H9 (cell line): ENCODE data around the gene LIN28B. TPM values are rescaled to one million over a fixed set of nuclear protein-coding genes. Genes with fewer than 3 reads are reported as not detected.

ENCODE experiments used
- DNase-seq: peaks from one replicate; pipeline ENCODE4 v3.0.0-alpha.2; 2017
- H2AFZ ChIP-seq: one replicate; pipeline ENCODE4 v1.6.1; 2013; ENCODE audit warnings: mild to moderate bottlenecking, low read length, control low read depth, moderate library complexity
- H2AK5ac ChIP-seq: 2 replicates; pipeline ENCODE4 v1.6.1; 2013; ENCODE audit warnings: low read length, control low read depth, mixed read lengths; ENCODE audit not compliant: insufficient read length
- H2BK120ac ChIP-seq: one replicate; pipeline ENCODE4 v1.6.1; 2013; ENCODE audit warnings: low read depth, mild to moderate bottlenecking, low read length, control low read depth, inconsistent platforms; ENCODE audit not compliant: poor library complexity, severe bottlenecking
- H2BK12ac ChIP-seq: 2 replicates; pipeline ENCODE4 v1.6.1; 2013; ENCODE audit warnings: low read length, control low read depth, mixed read lengths, low read depth; ENCODE audit not compliant: insufficient read length
- H2BK15ac ChIP-seq: 2 replicates; pipeline ENCODE4 v1.6.1; 2013; ENCODE audit warnings: low read depth, low read length, control low read depth
- H2BK20ac ChIP-seq: one replicate; pipeline ENCODE4 v1.6.1; 2013; ENCODE audit warnings: low read depth, mild to moderate bottlenecking, low read length, control low read depth, inconsistent platforms; ENCODE audit not compliant: poor library complexity, severe bottlenecking
- H2BK5ac ChIP-seq: 2 replicates; pipeline ENCODE4 v1.6.1; 2013; ENCODE audit warnings: low read length, control low read depth, mixed read lengths; ENCODE audit not compliant: insufficient read length
- H3K14ac ChIP-seq: 2 replicates; pipeline ENCODE4 v1.6.1; 2013; ENCODE audit warnings: low read length, control low read depth; ENCODE audit not compliant: insufficient read depth
- H3K18ac ChIP-seq: 2 replicates; pipeline ENCODE4 v1.6.1; 2013; ENCODE audit warnings: low read depth, mild to moderate bottlenecking, mixed read lengths, low read length, control low read depth; ENCODE audit not compliant: insufficient read length
- H3K23ac ChIP-seq: 2 replicates; pipeline ENCODE4 v1.6.1; 2013; ENCODE audit warnings: low read length, control low read depth, mixed read lengths, low read depth; ENCODE audit not compliant: insufficient read length
- H3K23me2 ChIP-seq: 2 replicates; pipeline ENCODE4 v1.6.1; 2013; ENCODE audit warnings: low read depth, mild to moderate bottlenecking, mixed read lengths, low read length, control low read depth; ENCODE audit not compliant: insufficient read length, poor library complexity, severe bottlenecking
- H3K27ac ChIP-seq: 2 replicates; pipeline ENCODE4 v1.5.1; 2013; ENCODE audit warnings: low read length, control low read depth, mixed read lengths, low read depth; ENCODE audit not compliant: insufficient read length
- H3K27me3 ChIP-seq: 2 replicates; pipeline ENCODE4 v1.6.1; 2013; ENCODE audit warnings: low read length, control low read depth, inconsistent platforms; ENCODE audit not compliant: insufficient read depth
- H3K4ac ChIP-seq: 2 replicates; pipeline ENCODE4 v1.6.1; 2013; ENCODE audit warnings: low read depth, mild to moderate bottlenecking, control low read depth, inconsistent platforms, low read length, moderate library complexity
- H3K4me1 ChIP-seq: 2 replicates; pipeline ENCODE4 v1.6.1; 2013; ENCODE audit warnings: low read length, control low read depth, inconsistent platforms; ENCODE audit not compliant: insufficient read depth
- H3K4me2 ChIP-seq: 2 replicates; pipeline ENCODE4 v1.6.1; 2013; ENCODE audit warnings: low read length, control low read depth, mixed read lengths; ENCODE audit not compliant: insufficient read length, insufficient read depth
- H3K56ac ChIP-seq: 2 replicates; pipeline ENCODE4 v1.6.1; 2013; ENCODE audit warnings: low read depth, mild to moderate bottlenecking, mixed read lengths, low read length, control low read depth; ENCODE audit not compliant: insufficient read length
- H3K79me1 ChIP-seq: 2 replicates; pipeline ENCODE4 v1.6.1; 2013; ENCODE audit warnings: low read depth, mild to moderate bottlenecking, moderate library complexity, low read length, control low read depth, inconsistent platforms; ENCODE audit not compliant: insufficient read depth, poor library complexity, severe bottlenecking
- H3K79me2 ChIP-seq: 2 replicates; pipeline ENCODE4 v1.6.1; 2013; ENCODE audit warnings: low read length, control low read depth, inconsistent platforms; ENCODE audit not compliant: insufficient read depth
- H3K9ac ChIP-seq: 2 replicates; pipeline ENCODE4 v1.6.1; 2013; ENCODE audit warnings: low read length, control low read depth, mixed read lengths; ENCODE audit not compliant: insufficient read length; ENCODE audit errors: extremely low read depth
- H3K9me3 ChIP-seq: one replicate; pipeline ENCODE4 v1.6.1; 2013; ENCODE audit warnings: low read depth, low read length, inconsistent platforms; ENCODE audit not compliant: control insufficient read depth
- H3T11ph ChIP-seq: one replicate; pipeline ENCODE4 v1.6.1; 2013; ENCODE audit warnings: mild to moderate bottlenecking, low read length, control low read depth, inconsistent platforms
- H4K20me1 ChIP-seq: one replicate; pipeline ENCODE4 v1.6.1; 2013; ENCODE audit not compliant: control insufficient read depth, insufficient read length, insufficient read depth
- H4K5ac ChIP-seq: 2 replicates; pipeline ENCODE4 v1.6.1; 2013; ENCODE audit warnings: low read depth, mild to moderate bottlenecking, mixed read lengths, low read length, control low read depth; ENCODE audit not compliant: insufficient read length
- H4K8ac ChIP-seq: replicated peaks from 2 replicates; pipeline ENCODE4 v1.6.1; 2013; ENCODE audit warnings: low read length, control low read depth, mixed read lengths, low read depth; ENCODE audit not compliant: insufficient read length
- H4K91ac ChIP-seq: 2 replicates; pipeline ENCODE4 v1.6.1; 2013; ENCODE audit warnings: low read depth, mild to moderate bottlenecking, moderate library complexity, mixed read lengths, low read length, control low read depth; ENCODE audit not compliant: insufficient read length
- H3K27ac Mint-ChIP-seq, 3 experiments: 2 replicates in 2 of 3; 3 replicates in 1 of 3; pipeline ENCODE4 v1.8.0; 2020 to 2021; ENCODE audit warnings: mixed read lengths in 3 of 3, mild to moderate bottlenecking in 1 of 3, moderate library complexity in 1 of 3
- H3K27me3 Mint-ChIP-seq: 2 replicates; pipeline ENCODE4 v1.8.0; 2021; ENCODE audit warnings: low read depth, mild to moderate bottlenecking, moderate library complexity, mixed read lengths
- H3K36me3 Mint-ChIP-seq, 3 experiments: 2 replicates in 2 of 3; 3 replicates in 1 of 3; pipeline ENCODE4 v1.8.0; 2020 to 2021; ENCODE audit warnings: low read depth in 3 of 3, mixed read lengths in 3 of 3; ENCODE audit not compliant: insufficient read depth in 1 of 3
- H3K4me1 Mint-ChIP-seq, 2 experiments: 2 replicates each; pipeline ENCODE4 v1.8.0; 2020; ENCODE audit warnings: mixed read lengths in 2 of 2
- H3K4me3 Mint-ChIP-seq, 2 experiments: 2 replicates in 1 of 2; 3 replicates in 1 of 2; pipeline ENCODE4 v1.8.0; 2020 to 2021; ENCODE audit warnings: mild to moderate bottlenecking in 2 of 2, mixed read lengths in 2 of 2, moderate library complexity in 1 of 2
- H3K9me3 Mint-ChIP-seq, 2 experiments: 2 replicates in 1 of 2; 3 replicates in 1 of 2; pipeline ENCODE4 v1.8.0; 2020; ENCODE audit warnings: mild to moderate bottlenecking in 2 of 2, mixed read lengths in 2 of 2, moderate library complexity in 1 of 2
- WGBS: extraction: QIAGEN DNeasy Blood & Tissue Kit; methylation state at CpG from one replicate; pipeline ENCODE4 v1.1.7; 2013; ENCODE audit warnings: missing lambda C conversion rate, low lambda C conversion rate, mixed read lengths; ENCODE audit not compliant: insufficient read length; ENCODE audit errors: extremely low coverage; 5-methylcytosine and 5-hydroxymethylcytosine counted together
- total RNA-seq: library from RNA; stranded (reverse); gene quantifications from 2 replicates; pipeline ENCODE4 v1.2.1, GENCODE V29; 2021
- TF ChIP-seq, protein P1 (sequence below): fragments of 200-600 bp; sonication (generic); conservative IDR thresholded peaks from 3 replicates; pipeline ENCODE4 v1.8.0; 2021; ENCODE audit warnings: antibody characterized with exemption, mild to moderate bottlenecking

Gene LIN28B
- total RNA-seq, 1 experiment from 2014 or later = 110 TPM

DNA sequence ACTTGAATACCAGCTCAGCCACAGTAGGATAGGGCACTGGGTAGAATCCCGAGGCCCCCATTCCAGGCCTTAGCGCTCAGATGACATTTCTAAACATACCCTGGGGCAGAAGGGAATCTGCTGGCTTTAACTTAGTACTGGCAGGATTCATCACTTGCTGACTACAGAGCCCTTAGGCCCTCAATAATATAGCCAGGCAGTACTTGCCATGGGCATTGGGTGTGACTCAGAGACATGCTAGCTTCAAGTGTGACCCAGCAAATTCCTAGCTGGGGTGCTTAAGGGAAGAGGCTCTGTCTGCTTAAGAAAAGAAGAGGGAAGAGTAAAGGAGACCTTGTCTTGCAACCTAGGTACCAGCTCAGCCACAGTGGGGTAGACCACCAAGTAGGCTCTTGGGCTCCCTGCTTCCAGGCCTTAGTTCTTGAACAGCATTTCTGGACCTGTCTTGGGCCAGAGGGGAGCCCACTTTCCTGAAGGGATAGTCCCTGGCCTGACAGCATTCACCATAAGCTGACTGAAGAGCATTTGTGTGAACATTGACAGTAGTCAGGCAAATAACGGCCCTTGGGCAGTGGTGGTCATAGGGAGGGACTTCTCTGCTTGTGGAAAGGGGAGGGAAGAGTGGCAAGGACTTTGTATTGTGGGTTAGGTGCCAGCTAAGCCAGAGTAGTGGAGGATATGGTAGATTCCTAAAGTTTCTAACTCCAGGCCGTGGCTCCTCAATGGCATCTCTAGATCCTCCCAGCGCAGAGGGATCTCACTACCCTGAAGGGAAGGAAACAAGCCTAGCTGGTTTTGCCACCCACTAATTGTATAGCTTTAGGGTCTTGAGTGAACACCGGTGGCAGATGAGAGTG lies 48.6 kb upstream of the LIN28B start:
- Mint-ChIP-seq H3K36me3 (peaks cover 0 to 4% (median 0%) of the 10 kb centered on the region in 3 experiments; a peak in 1 of 7 replicates), H3K4me1 (peaks cover 4 to 5% of the 10 kb centered on the region in 2 experiments), H3K27ac (peak overlapping the region in 1 of 3 experiments; percentile 14; a peak in 1 of 7 replicates), H3K9me3 (peaks cover 3 to 6% of the 10 kb centered on the region in 2 experiments; a peak in 3 of 5 replicates), H3K4me3 (no peak overlapping the region), H3K27me3 (no peaks in the 10 kb centered on the region)
- Histone ChIP-seq H3K23me2 (no peaks in the 10 kb centered on the region), H2AFZ (no peak overlapping the region), H3K9ac (no peak overlapping the region), H3K79me2 (no peaks in the 10 kb centered on the region), H3K27ac (no peak overlapping the region), H3K9me3 (no peaks in the 10 kb centered on the region), H3K14ac (no peak overlapping the region), H3T11ph (no peak overlapping the region), H2AK5ac (no peak overlapping the region), H4K8ac (no peak overlapping the region), H4K91ac (no peak overlapping the region), H2BK120ac (no peak overlapping the region), H2BK15ac (no peak overlapping the region), H3K79me1 (no peaks in the 10 kb centered on the region), H4K5ac (no peak overlapping the region), H3K23ac (no peak overlapping the region), H2BK20ac (no peak overlapping the region), H2BK5ac (no peak overlapping the region), H2BK12ac (no peak overlapping the region), H3K4me1 (no peaks in the 10 kb centered on the region; the same call in 1 of the 2 replicates), H3K27me3 (no peaks in the 10 kb centered on the region), H3K56ac (no peak overlapping the region), H3K4ac (no peak overlapping the region), H3K18ac (no peak overlapping the region), H3K4me2 (no peak overlapping the region), H4K20me1 (no peaks in the 10 kb centered on the region)
- WGBS = no CpG with 5 or more reads among the region's 6 CpGs
- TF ChIP-seq, protein P1, sequence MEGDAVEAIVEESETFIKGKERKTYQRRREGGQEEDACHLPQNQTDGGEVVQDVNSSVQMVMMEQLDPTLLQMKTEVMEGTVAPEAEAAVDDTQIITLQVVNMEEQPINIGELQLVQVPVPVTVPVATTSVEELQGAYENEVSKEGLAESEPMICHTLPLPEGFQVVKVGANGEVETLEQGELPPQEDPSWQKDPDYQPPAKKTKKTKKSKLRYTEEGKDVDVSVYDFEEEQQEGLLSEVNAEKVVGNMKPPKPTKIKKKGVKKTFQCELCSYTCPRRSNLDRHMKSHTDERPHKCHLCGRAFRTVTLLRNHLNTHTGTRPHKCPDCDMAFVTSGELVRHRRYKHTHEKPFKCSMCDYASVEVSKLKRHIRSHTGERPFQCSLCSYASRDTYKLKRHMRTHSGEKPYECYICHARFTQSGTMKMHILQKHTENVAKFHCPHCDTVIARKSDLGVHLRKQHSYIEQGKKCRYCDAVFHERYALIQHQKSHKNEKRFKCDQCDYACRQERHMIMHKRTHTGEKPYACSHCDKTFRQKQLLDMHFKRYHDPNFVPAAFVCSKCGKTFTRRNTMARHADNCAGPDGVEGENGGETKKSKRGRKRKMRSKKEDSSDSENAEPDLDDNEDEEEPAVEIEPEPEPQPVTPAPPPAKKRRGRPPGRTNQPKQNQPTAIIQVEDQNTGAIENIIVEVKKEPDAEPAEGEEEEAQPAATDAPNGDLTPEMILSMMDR = no peak
- no peak for DNase-seq
